ENCODE results near the gene KCNH4. TPM values are rescaled to one million over a fixed set of nuclear protein-coding genes. Genes with fewer than 3 reads are reported as not detected.
"Not testable (repeated sequence)": the region's sequence is repeated elsewhere in the genome, so short reads cannot be mapped to it uniquely, and the experiment has no call there.

Gene KCNH4
- total RNA-seq, 1 donor from 2014 or later, result 0.59 TPM

- intact Hi-C loops (cut with micrococcal nuclease), result loop anchor here (1.0 to 5.0 kb wide), 4 partner anchors 10 to 277 kb away; partner anchors contain the start of gene ACLY
Measured at GRCh38 chr17:42193969-42194899, 13.3 kb upstream of the KCNH4 start, which contains the start of gene GHDC. GHDC (minus strand) TSS chr17:42194494; CDS start chr17:42193581, 913 bp downstream.

- intact Hi-C loops (cut with micrococcal nuclease), result loop anchor here (5.0 kb wide), 1 partner anchor 276 kb away; the partner anchor contains the start of gene ACLY
Measured at GRCh38 chr17:42193216-42193968, 12.4 kb upstream of the KCNH4 start.

GRCh38 chr17:42192189-42193126 lies 11.5 kb upstream of the KCNH4 start:
- intact Hi-C loops (cut with micrococcal nuclease), result loop anchor here (5.0 kb wide), 1 partner anchor 275 kb away; the partner anchor contains the start of gene ACLY

- intact Hi-C loops (cut with micrococcal nuclease), result loop anchor here (5.0 kb wide), 1 partner anchor 274 kb away; the partner anchor contains the start of gene ACLY
Measured at GRCh38 chr17:42191275-42191608, 10.3 kb upstream of the KCNH4 start.

GRCh38 chr17:42190491-42191274 lies 9.7 kb upstream of the KCNH4 start:
- intact Hi-C loops (cut with micrococcal nuclease), result loop anchor here (5.0 kb wide), 1 partner anchor 273 kb away; the partner anchor contains the start of gene ACLY

- intact Hi-C loops (cut with micrococcal nuclease), result no loop called here
Measured at GRCh38 chr17:42189651-42189965, 8.7 kb upstream of the KCNH4 start.

- intact Hi-C loops (cut with micrococcal nuclease), result no loop called here
Measured at GRCh38 chr17:42188749-42189650, 8.1 kb upstream of the KCNH4 start.

GRCh38 chr17:42187833-42188232 lies 6.9 kb upstream of the KCNH4 start:
- intact Hi-C loops (cut with micrococcal nuclease), result no loop called here

- intact Hi-C loops (cut with micrococcal nuclease), result not testable (repeated sequence)
Measured at GRCh38 chr17:42186191-42186590, 5.2 kb upstream of the KCNH4 start.

GRCh38 chr17:42185621-42185930 lies 4.6 kb upstream of the KCNH4 start:
- intact Hi-C loops (cut with micrococcal nuclease), result no loop called here

GRCh38 chr17:42184713-42185620 lies 4.0 kb upstream of the KCNH4 start, which contains the start of gene HCRT:
HCRT (minus strand) TSS chr17:42185452; CDS start chr17:42185365, 87 bp downstream.
- intact Hi-C loops (cut with micrococcal nuclease), result loop anchor here (1.0 to 5.0 kb wide), 4 partner anchors 9 to 492 kb away; partner anchors contain the start of genes GHDC, NAGLU and PLEKHH3

GRCh38 chr17:42183741-42184711 lies 3.1 kb upstream of the KCNH4 start:
- intact Hi-C loops (cut with micrococcal nuclease), result loop anchor here (1.0 to 5.0 kb wide), 5 partner anchors 10 to 493 kb away; partner anchors contain the start of genes GHDC, NAGLU and PLEKHH3

- intact Hi-C loops (cut with micrococcal nuclease), result loop anchor here (1.0 to 5.0 kb wide), 4 partner anchors 66 to 494 kb away; partner anchors contain the start of genes NAGLU and PLEKHH3
Measured at GRCh38 chr17:42182927-42183734, 2.2 kb upstream of the KCNH4 start.

GRCh38 chr17:42181851-42182207 lies 887 bp upstream of the KCNH4 start:
- intact Hi-C loops (cut with micrococcal nuclease), result loop anchor here (1.0 to 5.0 kb wide), 12 partner anchors 27 to 495 kb away; partner anchors contain the start of genes CNP, DHX58, DNAJC7 and KAT2A

GRCh38 chr17:42180411-42180921 lies 476 bp downstream of the KCNH4 start:
- intact Hi-C loops (cut with micrococcal nuclease), result loop anchor here (2.0 to 5.0 kb wide), 4 partner anchors 68 to 497 kb away; partner anchors contain the start of genes DHX58, NAGLU and PLEKHH3

All from T-helper 1 cell treated with Interleukin-12 subunit alpha and Interleukin-12 subunit beta and Interleukin-4 antibody, amounts not matched to agents 30 ng/mL and 1 ng/mL, for 36 hours (primary cell).